ENCODE data around the gene ANKRD9.

GRCh38 chr14:102537981-102538601 lies 28.5 kb upstream of the ANKRD9 start:
- TF ChIP-seq POLR2A (IDR thresholded peaks at IDR 0.05) = no peak
- TF ChIP-seq, protein P1, sequence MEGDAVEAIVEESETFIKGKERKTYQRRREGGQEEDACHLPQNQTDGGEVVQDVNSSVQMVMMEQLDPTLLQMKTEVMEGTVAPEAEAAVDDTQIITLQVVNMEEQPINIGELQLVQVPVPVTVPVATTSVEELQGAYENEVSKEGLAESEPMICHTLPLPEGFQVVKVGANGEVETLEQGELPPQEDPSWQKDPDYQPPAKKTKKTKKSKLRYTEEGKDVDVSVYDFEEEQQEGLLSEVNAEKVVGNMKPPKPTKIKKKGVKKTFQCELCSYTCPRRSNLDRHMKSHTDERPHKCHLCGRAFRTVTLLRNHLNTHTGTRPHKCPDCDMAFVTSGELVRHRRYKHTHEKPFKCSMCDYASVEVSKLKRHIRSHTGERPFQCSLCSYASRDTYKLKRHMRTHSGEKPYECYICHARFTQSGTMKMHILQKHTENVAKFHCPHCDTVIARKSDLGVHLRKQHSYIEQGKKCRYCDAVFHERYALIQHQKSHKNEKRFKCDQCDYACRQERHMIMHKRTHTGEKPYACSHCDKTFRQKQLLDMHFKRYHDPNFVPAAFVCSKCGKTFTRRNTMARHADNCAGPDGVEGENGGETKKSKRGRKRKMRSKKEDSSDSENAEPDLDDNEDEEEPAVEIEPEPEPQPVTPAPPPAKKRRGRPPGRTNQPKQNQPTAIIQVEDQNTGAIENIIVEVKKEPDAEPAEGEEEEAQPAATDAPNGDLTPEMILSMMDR (IDR thresholded peaks at IDR 0.05) = no peak

All from uterus (tissue), 2 donors.